A673 (cell line): Measurements from ENCODE around the gene MIS12.

Experiments used
- CTCF ChIP-seq: fragments of 300-800, 200-600 bp; sonication (generic); conservative IDR thresholded peaks from 2 replicates; pipeline ENCODE4 v1.5.1; 2017; ENCODE audit warnings: low read depth, mild to moderate bottlenecking, antibody characterized with exemption, low read length, moderate library complexity, mixed read lengths
- EZH2 ChIP-seq: fragments of 200-600 bp; sonication (generic); IDR thresholded peaks from 2 replicates; pipeline ENCODE4 v1.6.1; 2017; ENCODE audit warnings: borderline replicate concordance, low read depth, mild to moderate bottlenecking, mixed read lengths, antibody characterized with exemption, low read length; ENCODE audit not compliant: poor library complexity, severe bottlenecking

GRCh38 chr17:5540321-5540720, 54.0 kb downstream of the MIS12 start:
- TF ChIP-seq CTCF, result no peak
- TF ChIP-seq EZH2, result no peak
